ENCODE results near the gene ZCCHC2.

GRCh38 chr18:62609764-62610163, 86.9 kb downstream of the ZCCHC2 start:
- TF ChIP-seq POLR2AphosphoS5 (IDR thresholded peaks at IDR 0.05) (no peak), CTCF (IDR thresholded peaks at IDR 0.05) (no peak), POLR2A (IDR thresholded peaks at IDR 0.05) (no peak)

Measured in breast epithelium (tissue), 3 donors.